Endothelial cell (in vitro differentiated cells): Measurements from ENCODE around the gene ALK. TPM values are rescaled to one million over a fixed set of nuclear protein-coding genes. Genes with fewer than 3 reads are reported as not detected.

Experiments
- DNase-seq: peaks from one replicate; pipeline ENCODE4 v3.0.0; 2021; ENCODE audit warnings: low spot score
- H3K27ac Mint-ChIP-seq: one replicate; pipeline ENCODE4 v1.8.0; 2021; ENCODE audit warnings: mixed read lengths, inconsistent platforms; ENCODE audit not compliant: unreplicated experiment
- H3K27me3 Mint-ChIP-seq: one replicate; pipeline ENCODE4 v1.8.0; 2021; ENCODE audit warnings: mild to moderate bottlenecking, moderate library complexity, mixed read lengths, inconsistent platforms; ENCODE audit not compliant: unreplicated experiment
- H3K36me3 Mint-ChIP-seq: one replicate; pipeline ENCODE4 v1.8.0; 2021; ENCODE audit warnings: mild to moderate bottlenecking, low read depth, mixed read lengths, inconsistent platforms; ENCODE audit not compliant: unreplicated experiment
- H3K4me1 Mint-ChIP-seq: one replicate; pipeline ENCODE4 v1.8.0; 2021; ENCODE audit warnings: mild to moderate bottlenecking, mixed read lengths, inconsistent platforms; ENCODE audit not compliant: unreplicated experiment
- H3K4me3 Mint-ChIP-seq: one replicate; pipeline ENCODE4 v1.8.0; 2021; ENCODE audit warnings: mild to moderate bottlenecking, mixed read lengths, inconsistent platforms; ENCODE audit not compliant: unreplicated experiment
- H3K9me3 Mint-ChIP-seq: one replicate; pipeline ENCODE4 v1.8.0; 2021; ENCODE audit warnings: mixed read lengths, inconsistent platforms; ENCODE audit not compliant: unreplicated experiment
- CTCF ChIP-seq: fragments of 200-600 bp; sonication (generic); IDR thresholded peaks from one replicate; pipeline ENCODE4 v1.5.0; 2021; ENCODE audit warnings: antibody characterized with exemption; ENCODE audit not compliant: unreplicated experiment
- total RNA-seq: library from RNA; stranded (reverse); fragmentation: NEBNext Ultra II Directional; extraction: Animal tissue kit (Norgen Biotek cat#: 25700); gene quantifications from one replicate; pipeline ENCODE4 v1.2.1, GENCODE V29; 2021; ENCODE audit not compliant: unreplicated experiment

ALK gene
- total RNA-seq, 1 donor from 2014 or later: 0.05 TPM

DNA sequence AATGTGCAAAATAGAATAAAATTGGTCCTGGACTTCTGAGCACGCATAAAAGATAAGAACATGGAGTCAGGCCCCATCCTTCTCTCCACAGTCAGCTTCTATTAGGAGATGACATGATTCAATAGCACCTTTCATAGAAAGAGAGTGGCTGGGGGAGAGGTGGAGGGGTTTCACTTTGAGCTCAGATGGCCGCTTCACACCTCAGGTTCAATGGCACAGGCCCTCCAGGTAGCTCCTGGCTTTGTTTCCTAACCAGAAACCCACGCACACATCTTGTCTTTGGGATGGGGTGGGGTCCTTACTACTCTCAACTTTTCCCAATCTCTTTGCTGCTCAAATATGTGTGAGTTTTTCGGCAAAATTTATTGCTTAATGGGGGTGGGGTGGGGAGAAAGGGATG lies 473.9 kb downstream of the ALK start:
- no peak overlapping the region for H3K4me3 Mint-ChIP-seq
- no peak for TF ChIP-seq CTCF
- H3K36me3 Mint-ChIP-seq: no peaks in the 10 kb centered on the region
- H3K4me1 Mint-ChIP-seq: peaks cover 22% of the 10 kb centered on the region
- no peaks in the 10 kb centered on the region for H3K27me3 Mint-ChIP-seq
- DNase-seq: no peak
- no peak overlapping the region for H3K27ac Mint-ChIP-seq
- no peaks in the 10 kb centered on the region for H3K9me3 Mint-ChIP-seq

DNA sequence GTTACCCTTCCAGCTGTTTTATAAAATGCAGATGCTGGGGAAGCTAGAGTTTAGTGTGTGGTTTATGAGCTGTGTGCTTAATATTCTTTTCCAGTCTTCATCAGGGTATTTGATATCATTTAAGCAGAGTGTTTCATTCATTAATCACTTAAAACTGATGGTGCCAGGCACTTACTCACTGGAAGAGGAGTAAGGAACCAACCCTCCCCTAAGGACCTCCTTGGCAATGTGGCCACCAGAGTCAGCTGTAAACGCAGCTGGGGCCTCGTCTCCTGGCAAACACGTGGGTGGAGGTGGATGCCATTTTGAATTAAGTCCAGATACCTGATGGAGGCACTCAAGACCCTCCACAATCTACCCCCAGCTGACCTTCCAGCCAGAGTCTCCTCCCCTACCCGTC lies 474.5 kb downstream of the ALK start:
- TF ChIP-seq CTCF: no peak
- Mint-ChIP-seq H3K27me3 (no peaks in the 10 kb centered on the region), H3K4me1 (peaks cover 22% of the 10 kb centered on the region), H3K27ac (no peak overlapping the region), H3K4me3 (no peak overlapping the region), H3K36me3 (no peaks in the 10 kb centered on the region), H3K9me3 (no peaks in the 10 kb centered on the region)
- no peak for DNase-seq

DNA sequence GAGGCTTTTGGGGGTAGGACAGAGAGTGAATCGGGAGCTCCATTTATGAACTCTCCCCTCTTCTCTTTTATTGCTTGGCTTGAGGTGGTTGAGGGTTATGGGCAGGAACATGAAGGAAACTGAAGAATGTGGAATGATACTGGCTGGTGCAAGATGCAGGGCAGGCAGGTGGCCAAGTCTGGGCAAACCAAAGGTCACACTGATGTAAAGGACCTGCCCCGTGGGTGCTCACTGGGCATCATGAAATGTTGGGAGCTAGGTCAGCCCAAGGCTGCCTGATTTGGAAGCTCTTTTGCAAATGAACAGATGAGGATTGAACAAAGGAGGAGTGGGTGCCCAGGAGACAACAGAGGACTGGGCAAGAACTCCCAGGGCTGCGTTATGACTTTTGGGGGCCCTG lies 477.2 kb downstream of the ALK start:
- Mint-ChIP-seq H3K27ac (no peak overlapping the region), H3K36me3 (no peaks in the 10 kb centered on the region), H3K4me1 (peaks cover 15% of the 10 kb centered on the region), H3K9me3 (no peaks in the 10 kb centered on the region), H3K27me3 (no peaks in the 10 kb centered on the region), H3K4me3 (no peak overlapping the region)
- no peak for DNase-seq
- TF ChIP-seq CTCF: no peak

DNA sequence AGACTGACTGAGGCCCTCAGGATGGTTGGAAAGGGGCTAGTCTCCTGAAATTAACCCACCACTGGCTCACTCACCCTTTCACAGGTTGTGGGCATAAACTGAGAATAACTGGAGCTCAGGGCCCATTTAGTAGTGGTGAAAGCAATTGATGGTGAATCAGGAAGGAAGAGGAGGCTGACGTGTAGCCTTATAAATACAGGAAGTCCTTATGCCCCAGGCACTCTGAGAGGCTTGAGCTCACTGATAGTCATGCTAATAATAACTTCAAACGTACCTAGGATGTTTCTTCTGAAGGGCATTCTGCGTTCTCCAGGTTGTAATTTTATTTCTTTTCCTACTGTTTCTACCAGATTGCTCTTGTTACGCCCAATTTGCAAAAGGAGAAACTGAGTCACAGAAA lies 477.8 kb downstream of the ALK start:
- no peak overlapping the region for H3K27ac Mint-ChIP-seq
- no peak for TF ChIP-seq CTCF
- H3K4me3 Mint-ChIP-seq: no peak overlapping the region
- DNase-seq: no peak
- H3K9me3 Mint-ChIP-seq: no peaks in the 10 kb centered on the region
- H3K27me3 Mint-ChIP-seq: no peaks in the 10 kb centered on the region
- H3K4me1 Mint-ChIP-seq: peaks cover 12% of the 10 kb centered on the region
- H3K36me3 Mint-ChIP-seq: no peaks in the 10 kb centered on the region

- TF ChIP-seq CTCF: no peak
- H3K4me3 Mint-ChIP-seq: no peak overlapping the region
- no peaks in the 10 kb centered on the region for H3K9me3 Mint-ChIP-seq
- H3K27me3 Mint-ChIP-seq: no peaks in the 10 kb centered on the region
- DNase-seq: no peak
- no peaks in the 10 kb centered on the region for H3K36me3 Mint-ChIP-seq
- H3K4me1 Mint-ChIP-seq: peaks cover 12% of the 10 kb centered on the region
- H3K27ac Mint-ChIP-seq: no peak overlapping the region
These were observed 478.2 kb downstream of the ALK start for GRCh38 chr2:29443151-29443550.
